Measurements from ENCODE around the gene ITGA11.

The ITGA11 gene

GRCh38 chr15:68354923-68355322 is 77.0 kb downstream of the ITGA11 start:
- DNase-seq (ENCODE audit: insufficient read length, low spot score) (peak; percentile 80), FAIRE-seq (no peak)
- TF ChIP-seq POLR2A (IDR thresholded peaks at IDR 0.05; ENCODE audit: low read depth, low read length), result no peak

- no peak for DNase-seq (ENCODE audit: insufficient read length, low spot score)
- no peak for FAIRE-seq
- TF ChIP-seq POLR2A (IDR thresholded peaks at IDR 0.05; ENCODE audit: low read depth, low read length), result no peak
Measured at GRCh38 chr15:68354268-68354667, 77.7 kb downstream of the ITGA11 start.

DNA sequence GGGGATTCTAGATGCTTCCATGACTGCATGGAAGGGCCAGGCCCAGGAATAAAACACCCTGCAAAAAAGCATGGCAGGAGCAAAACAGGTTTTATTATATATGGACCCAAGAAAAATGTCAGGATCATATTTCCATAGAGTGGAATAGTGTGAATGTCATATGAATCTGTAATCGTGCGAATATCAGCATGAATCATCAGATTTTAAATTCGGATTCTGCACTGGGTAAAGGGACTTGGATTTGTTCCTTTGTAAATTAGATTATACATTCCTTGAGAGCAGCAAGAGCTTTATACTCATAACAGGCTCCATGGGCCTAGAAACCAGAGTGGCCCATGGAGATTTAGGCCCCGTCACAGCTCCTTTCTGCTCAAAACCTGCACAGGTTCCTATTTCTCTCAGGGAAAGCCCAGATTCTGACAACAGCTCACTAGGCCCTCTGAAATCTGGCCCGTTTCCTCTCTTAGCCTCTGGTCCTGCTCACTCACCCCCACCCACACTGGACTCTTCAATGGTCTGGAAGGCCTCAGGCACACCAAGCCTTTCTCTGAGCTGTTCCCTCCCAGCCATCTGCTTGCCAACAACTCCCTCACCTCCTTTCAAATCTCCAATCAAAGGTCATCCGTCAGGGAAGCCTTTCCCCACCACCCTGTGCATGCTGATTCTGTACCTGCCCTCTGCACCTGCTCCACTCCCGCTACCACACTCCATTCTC is 78.4 kb downstream of the ITGA11 start:
- DNase-seq (ENCODE audit: insufficient read length, low spot score) (no peak), FAIRE-seq (no peak)
- no peak for TF ChIP-seq POLR2A (IDR thresholded peaks at IDR 0.05; ENCODE audit: low read depth, low read length)

DNA sequence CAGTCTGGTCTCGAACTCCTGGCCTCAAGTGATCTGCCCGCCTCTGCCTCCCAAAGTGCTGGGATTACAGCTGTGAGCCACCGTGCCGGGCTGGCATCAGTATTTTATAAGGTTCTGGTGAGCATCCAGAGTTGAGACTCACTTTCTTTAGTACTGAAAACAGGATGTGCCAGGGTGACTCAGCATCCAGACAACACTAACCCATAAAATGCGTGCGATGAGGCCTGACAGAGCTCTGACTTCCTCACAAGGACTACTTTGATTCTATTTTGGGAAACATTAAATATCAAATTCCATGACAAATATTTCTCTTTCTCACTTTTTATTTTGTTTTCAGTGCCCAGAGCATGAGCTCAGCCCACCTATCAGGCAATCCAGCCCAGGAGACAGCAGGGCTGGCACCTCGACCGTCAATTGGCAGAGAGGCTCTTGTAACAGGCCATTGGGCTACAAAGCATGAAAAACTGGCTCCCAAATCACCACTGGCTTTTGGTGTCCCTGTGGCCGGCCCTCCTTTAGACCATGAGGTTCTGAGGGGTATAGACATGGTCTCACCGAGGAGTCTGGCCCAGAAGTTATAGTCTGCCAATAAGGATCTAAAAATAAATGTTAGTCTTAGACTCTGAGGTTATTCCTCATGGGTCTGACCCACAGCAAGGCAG is 79.4 kb downstream of the ITGA11 start:
- FAIRE-seq, result no peak
- TF ChIP-seq POLR2A (IDR thresholded peaks at IDR 0.05; ENCODE audit: low read depth, low read length), result no peak
- peak; percentile 59 for DNase-seq (ENCODE audit: insufficient read length, low spot score)

DNA sequence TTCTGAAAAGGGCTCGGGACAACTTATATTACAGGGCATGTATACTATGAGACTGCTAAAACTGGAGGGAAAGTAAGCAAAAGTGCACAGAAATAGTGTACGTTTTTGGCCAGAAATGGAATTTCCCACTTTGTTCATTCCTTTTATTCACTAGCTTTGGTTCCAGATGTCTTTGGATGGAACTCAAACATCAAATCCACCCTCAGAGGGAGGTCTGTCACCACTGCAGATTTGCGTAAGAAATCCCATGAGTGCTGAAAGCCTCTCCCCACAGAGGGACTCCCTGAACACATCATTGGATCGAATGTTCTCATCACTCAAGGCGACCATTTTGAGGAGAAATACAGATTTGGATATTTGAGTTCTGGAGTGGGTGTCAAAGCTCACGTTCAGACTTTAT is 82.8 kb downstream of the ITGA11 start:
- DNase-seq (ENCODE audit: insufficient read length, low spot score) (no peak), FAIRE-seq (no peak)
- TF ChIP-seq POLR2A (IDR thresholded peaks at IDR 0.05; ENCODE audit: low read depth, low read length), result no peak

- no peak for FAIRE-seq
- no peak for DNase-seq (ENCODE audit: insufficient read length, low spot score)
- TF ChIP-seq POLR2A (IDR thresholded peaks at IDR 0.05; ENCODE audit: low read depth, low read length), result no peak
Measured at GRCh38 chr15:68348606-68349005, 83.4 kb downstream of the ITGA11 start.

- TF ChIP-seq POLR2A (IDR thresholded peaks at IDR 0.05; ENCODE audit: low read depth, low read length), result no peak
- no peak for FAIRE-seq
- no peak for DNase-seq (ENCODE audit: insufficient read length, low spot score)
Measured at GRCh38 chr15:68348081-68348480, 83.9 kb downstream of the ITGA11 start.

- no peak for DNase-seq (ENCODE audit: insufficient read length, low spot score)
- no peak for TF ChIP-seq POLR2A (IDR thresholded peaks at IDR 0.05; ENCODE audit: low read depth, low read length)
- FAIRE-seq, result no peak
Measured at GRCh38 chr15:68347392-68347791, 84.6 kb downstream of the ITGA11 start.

- FAIRE-seq, result no peak
- DNase-seq (ENCODE audit: insufficient read length, low spot score), result no peak
- no peak for TF ChIP-seq POLR2A (IDR thresholded peaks at IDR 0.05; ENCODE audit: low read depth, low read length)
Measured at GRCh38 chr15:68346979-68347378, 85.0 kb downstream of the ITGA11 start.

GRCh38 chr15:68345481-68345880 is 86.5 kb downstream of the ITGA11 start:
- FAIRE-seq, result no peak
- no peak for DNase-seq (ENCODE audit: insufficient read length, low spot score)
- no peak for TF ChIP-seq POLR2A (IDR thresholded peaks at IDR 0.05; ENCODE audit: low read depth, low read length)

GRCh38 chr15:68344600-68344999 is 87.4 kb downstream of the ITGA11 start:
- DNase-seq (ENCODE audit: insufficient read length, low spot score), result no peak
- no peak for FAIRE-seq
- TF ChIP-seq POLR2A (IDR thresholded peaks at IDR 0.05; ENCODE audit: low read depth, low read length), result no peak

DNA sequence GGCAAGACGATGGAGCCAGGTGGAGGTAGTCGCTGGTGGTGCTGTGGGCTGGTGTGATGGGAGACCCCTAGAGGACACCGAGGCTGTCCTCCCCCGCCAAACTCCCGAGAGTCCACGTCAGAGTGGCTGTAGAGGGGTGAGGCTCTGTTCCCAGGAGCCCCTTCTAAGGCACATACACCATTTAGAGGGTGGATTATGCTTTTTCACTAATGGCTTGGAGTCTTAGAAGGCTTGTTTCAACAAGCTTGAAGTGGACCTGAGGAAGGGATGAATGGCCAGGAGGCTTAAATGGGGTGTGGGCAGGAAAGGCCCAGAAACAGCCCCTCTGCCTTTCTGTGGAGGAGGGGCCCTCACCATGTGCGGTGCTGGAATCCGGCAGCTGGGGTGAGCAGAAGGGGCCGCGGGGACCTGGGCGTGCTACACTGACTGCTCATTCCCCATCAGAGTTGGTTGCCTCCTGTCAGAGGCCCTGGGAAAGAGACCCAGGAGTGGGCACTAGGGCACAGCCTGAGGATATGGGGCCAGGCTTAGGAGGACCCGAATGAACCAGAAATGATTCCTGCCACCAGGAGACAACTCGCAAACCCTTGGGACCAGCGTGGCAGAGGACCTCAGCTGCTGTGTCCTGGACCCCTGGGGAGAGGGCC is 88.3 kb downstream of the ITGA11 start:
- no peak for FAIRE-seq
- TF ChIP-seq POLR2A (IDR thresholded peaks at IDR 0.05; ENCODE audit: low read depth, low read length), result no peak
- no peak for DNase-seq (ENCODE audit: insufficient read length, low spot score)

GRCh38 chr15:68341760-68342725 is 89.9 kb downstream of the ITGA11 start:
- no peak for DNase-seq (ENCODE audit: insufficient read length, low spot score)
- no peak for FAIRE-seq
- TF ChIP-seq POLR2A (IDR thresholded peaks at IDR 0.05; ENCODE audit: low read depth, low read length), result no peak

All from H54 (cell line).